ENCODE measurements around the gene HYAL3. TPM values are rescaled to one million over a fixed set of nuclear protein-coding genes. Genes with fewer than 3 reads are reported as not detected.

The HYAL3 gene
- total and polyA plus RNA-seq, 2 donors: 2.5 TPM

DNA sequence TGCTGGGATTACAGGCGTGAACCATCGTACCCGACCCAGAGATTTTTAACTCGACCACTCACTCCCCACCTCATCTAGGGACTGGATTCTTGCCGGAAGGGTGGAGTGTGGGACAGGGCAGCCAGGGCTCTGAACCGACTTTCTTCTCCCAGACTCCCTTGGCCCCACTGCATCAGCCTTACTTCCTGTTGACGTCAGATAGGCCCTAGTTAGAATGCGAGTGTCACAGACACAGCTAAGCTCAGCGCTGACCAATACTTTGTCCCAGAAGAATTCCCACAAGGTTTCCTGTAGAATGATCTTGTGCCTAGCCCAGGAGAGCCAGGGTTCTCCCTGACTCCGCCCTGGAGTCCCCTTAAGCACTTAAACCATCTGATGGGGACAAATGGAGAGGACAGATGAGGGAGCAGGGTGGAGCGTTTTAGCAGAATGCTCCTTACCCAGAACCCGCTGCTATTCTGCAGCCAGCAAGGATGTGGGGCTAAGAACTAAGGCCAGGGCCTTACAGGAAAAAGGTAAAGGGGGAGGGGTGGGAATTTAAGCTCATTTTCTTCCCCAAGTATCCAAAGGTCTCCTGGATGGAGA is 34.6 kb upstream of the HYAL3 start:
- Histone ChIP-seq H3K27ac (ENCODE audit: low read depth in 1 of 2, low read length in 1 of 2) (peak overlapping the region; percentile 20 to 66), H3K4me1 (ENCODE audit: control insufficient read depth in 2 of 2, insufficient read depth in 2 of 2, low read length in 2 of 2) (peaks cover 16 to 43% of the 10 kb centered on the region in 2 donors)
- no peak for DNase-seq (ENCODE audit: low read depth in 6 of 9, low spot score in 9 of 9)

DNA sequence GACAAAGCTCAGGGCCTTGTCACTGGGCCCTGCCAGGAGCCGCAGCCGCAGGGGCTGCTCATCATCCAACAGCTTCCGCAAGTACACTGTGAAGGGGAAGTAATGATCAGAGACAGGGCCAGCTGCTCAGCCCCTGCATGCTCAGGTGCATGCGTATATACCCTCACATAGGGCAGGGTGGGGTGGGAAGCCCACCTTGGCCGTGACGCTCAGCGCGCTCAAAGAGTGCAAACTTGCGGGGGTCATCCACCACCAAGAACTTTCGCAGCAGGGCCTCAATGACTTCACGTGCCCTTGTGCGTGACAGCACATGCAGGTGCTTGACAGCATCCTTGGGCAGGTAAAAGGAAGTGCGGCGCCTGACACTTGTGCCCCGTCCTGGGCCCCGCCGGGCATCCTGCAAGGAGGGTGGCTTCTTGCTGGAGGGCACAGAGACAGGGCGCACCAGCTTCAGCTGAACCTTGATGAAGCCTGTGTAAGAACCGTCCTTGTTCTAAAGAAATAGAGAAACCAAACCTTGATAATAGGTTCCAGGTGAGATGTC is 32.2 kb upstream of the HYAL3 start:
- WGBS: 98% methylated on average over 19 of the region's 19 CpGs
- DNase-seq (ENCODE audit: low read depth in 6 of 9, low spot score in 9 of 9): no peak
- Histone ChIP-seq H3K27ac (ENCODE audit: low read depth in 1 of 2, low read length in 1 of 2) (no peak overlapping the region), H3K27me3 (ENCODE audit: control insufficient read depth in 2 of 2, insufficient read depth in 1 of 2, low read length in 1 of 2) (no peaks in the 10 kb centered on the region), H3K36me3 (ENCODE audit: control insufficient read depth in 2 of 2, insufficient read depth in 2 of 2, low read length in 1 of 2) (peaks cover 29 to 49% of the 10 kb centered on the region in 2 donors), H3K9me3 (ENCODE audit: control insufficient read depth in 2 of 2, insufficient read depth in 1 of 2, low read length in 1 of 2) (peaks cover 0 to 4% of the 10 kb centered on the region in 2 donors), H3K4me1 (ENCODE audit: control insufficient read depth in 2 of 2, insufficient read depth in 2 of 2, low read length in 2 of 2) (peaks cover 14 to 45% of the 10 kb centered on the region in 2 donors), H3K4me3 (ENCODE audit: low read length in 2 of 2) (no peak overlapping the region)

More for the DNA sequence above, 34.6 kb upstream of the HYAL3 start:
- Histone ChIP-seq H3K4me3 (ENCODE audit: low read length in 2 of 2) (no peak overlapping the region), H3K27me3 (ENCODE audit: control insufficient read depth in 2 of 2, insufficient read depth in 1 of 2, low read length in 1 of 2) (peaks cover 0 to 7% of the 10 kb centered on the region in 2 donors), H3K9me3 (ENCODE audit: control insufficient read depth in 2 of 2, insufficient read depth in 1 of 2, low read length in 1 of 2) (no peaks in the 10 kb centered on the region), H3K36me3 (ENCODE audit: control insufficient read depth in 2 of 2, insufficient read depth in 2 of 2, low read length in 1 of 2) (peaks cover 29 to 48% of the 10 kb centered on the region in 2 donors)
- WGBS: 87% methylated on average over 12 of the region's 12 CpGs

DNA sequence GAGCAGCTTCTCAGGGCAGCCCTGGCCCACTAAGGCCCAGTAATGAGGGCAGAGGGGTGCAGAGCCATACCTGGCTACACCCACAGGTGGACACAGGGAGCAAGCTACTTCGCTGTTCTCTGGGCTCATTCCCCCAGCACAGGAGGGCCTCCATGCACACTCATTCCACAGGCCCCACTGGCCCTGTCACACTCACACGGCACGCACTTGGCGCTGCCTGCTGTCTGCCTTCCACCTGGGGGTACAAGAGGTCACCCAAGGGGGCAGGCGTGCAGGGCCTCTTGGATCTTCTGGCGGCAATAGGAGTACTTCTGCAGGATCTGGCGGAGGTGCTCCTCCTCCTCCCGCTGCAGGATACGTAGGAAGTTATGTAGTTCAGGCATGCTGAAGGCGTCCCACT is 31.1 kb upstream of the HYAL3 start:
- Histone ChIP-seq H3K9me3 (ENCODE audit: control insufficient read depth in 2 of 2, insufficient read depth in 1 of 2, low read length in 1 of 2) (peaks cover 0 to 4% of the 10 kb centered on the region in 2 donors), H3K27ac (ENCODE audit: low read depth in 1 of 2, low read length in 1 of 2) (no peak overlapping the region), H3K27me3 (ENCODE audit: control insufficient read depth in 2 of 2, insufficient read depth in 1 of 2, low read length in 1 of 2) (no peaks in the 10 kb centered on the region), H3K36me3 (ENCODE audit: control insufficient read depth in 2 of 2, insufficient read depth in 2 of 2, low read length in 1 of 2) (peaks cover 40 to 60% of the 10 kb centered on the region in 2 donors), H3K4me1 (ENCODE audit: control insufficient read depth in 2 of 2, insufficient read depth in 2 of 2, low read length in 2 of 2) (peaks cover 5 to 34% of the 10 kb centered on the region in 2 donors), H3K4me3 (ENCODE audit: low read length in 2 of 2) (no peak overlapping the region)
- 98% methylated on average over 10 of the region's 10 CpGs for WGBS
- DNase-seq (ENCODE audit: low read depth in 6 of 9, low spot score in 9 of 9): no peak

DNA sequence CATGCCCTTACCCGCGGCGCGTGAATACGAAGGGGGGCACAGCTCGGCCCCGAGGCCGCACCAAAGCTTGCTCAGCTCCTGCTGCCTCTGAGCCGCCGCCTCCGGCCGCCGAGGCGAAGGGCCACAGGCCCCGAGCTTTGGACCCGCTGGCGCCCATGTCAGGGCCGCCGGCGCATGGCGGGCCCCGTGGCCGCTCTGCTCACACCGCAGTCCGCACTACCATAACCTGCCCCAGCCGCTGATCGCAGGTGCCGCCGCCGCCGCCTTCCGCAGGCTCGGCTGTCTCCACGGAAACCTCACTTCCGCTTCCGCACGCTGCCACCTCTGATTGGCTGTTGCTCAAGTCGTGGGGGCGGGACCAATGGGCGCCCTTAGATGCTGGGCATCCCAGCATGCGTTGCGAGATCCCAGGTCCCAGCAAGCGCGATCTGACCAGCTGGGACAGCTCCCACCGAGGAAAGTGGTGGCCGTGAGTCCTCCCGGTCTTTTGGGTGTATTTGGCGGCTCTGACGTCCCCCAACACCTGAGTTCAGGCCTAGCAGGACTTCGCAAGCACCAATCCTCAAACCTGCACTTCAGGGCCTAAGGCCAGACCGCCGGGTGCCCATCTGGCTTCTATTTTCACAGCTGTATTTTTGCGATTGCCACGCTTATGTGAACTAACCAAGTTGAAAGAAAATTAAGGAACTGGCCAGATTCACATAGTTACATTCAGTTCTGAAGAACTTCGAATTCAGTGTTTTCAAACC is 28.9 kb upstream of the HYAL3 start, which contains the start of gene TUSC2:
TUSC2 (minus strand) TSS at position 281 of the 749 bp plus-strand sequence; CDS start at position 157, 124 bp downstream.
- peak; percentile 91 to 99 (median 97) for DNase-seq (ENCODE audit: low read depth in 6 of 9, low spot score in 9 of 9)
- 4% methylated on average over 55 of the region's 55 CpGs for WGBS

DNA sequence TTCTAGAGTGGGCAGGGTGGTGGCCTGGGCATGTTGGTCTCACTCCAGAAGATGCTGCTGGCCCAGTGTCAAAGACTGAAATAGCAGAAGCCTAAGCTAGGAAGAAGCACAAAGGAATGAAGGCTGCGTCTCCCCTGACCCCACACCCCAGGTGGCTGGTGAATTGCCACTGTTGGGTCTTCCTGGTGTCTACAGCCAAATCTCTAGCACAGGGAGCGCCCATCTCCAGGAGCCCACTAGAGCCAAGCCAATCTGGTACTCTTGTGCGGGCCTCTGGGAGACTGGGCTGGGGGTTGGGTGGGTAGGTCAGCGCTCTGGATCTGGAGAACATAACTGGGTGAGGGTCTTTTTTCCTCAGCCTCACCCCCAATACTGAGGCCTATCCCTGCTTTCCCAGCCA is 27.9 kb upstream of the HYAL3 start:
- Histone ChIP-seq H3K27me3 (ENCODE audit: control insufficient read depth in 2 of 2, insufficient read depth in 1 of 2, low read length in 1 of 2) (no peaks in the 10 kb centered on the region), H3K27ac (ENCODE audit: low read depth in 1 of 2, low read length in 1 of 2) (no peak overlapping the region), H3K4me3 (ENCODE audit: low read length in 2 of 2) (peak overlapping the region; percentile 81 to 88), H3K4me1 (ENCODE audit: control insufficient read depth in 2 of 2, insufficient read depth in 2 of 2, low read length in 2 of 2) (peaks cover 7 to 24% of the 10 kb centered on the region in 2 donors), H3K36me3 (ENCODE audit: control insufficient read depth in 2 of 2, insufficient read depth in 2 of 2, low read length in 1 of 2) (peaks cover 44 to 48% of the 10 kb centered on the region in 2 donors), H3K9me3 (ENCODE audit: control insufficient read depth in 2 of 2, insufficient read depth in 1 of 2, low read length in 1 of 2) (peaks cover 0 to 4% of the 10 kb centered on the region in 2 donors)
- DNase-seq (ENCODE audit: low read depth in 6 of 9, low spot score in 9 of 9): no peak
- 86% methylated on average over 4 of the region's 4 CpGs for WGBS

More for the DNA sequence above, 28.9 kb upstream of the HYAL3 start, which contains the start of gene TUSC2:
- H3K9me3 ChIP-seq (ENCODE audit: control insufficient read depth in 2 of 2, insufficient read depth in 1 of 2, low read length in 1 of 2): peaks cover 0 to 4% of the 10 kb centered on the region in 2 donors
- H3K4me1 ChIP-seq (ENCODE audit: control insufficient read depth in 2 of 2, insufficient read depth in 2 of 2, low read length in 2 of 2): peaks cover 5 to 20% of the 10 kb centered on the region in 2 donors
- H3K27me3 ChIP-seq (ENCODE audit: control insufficient read depth in 2 of 2, insufficient read depth in 1 of 2, low read length in 1 of 2): no peaks in the 10 kb centered on the region
- peak within 1 kb of the TSS; percentile 82 to 86 for H3K27ac ChIP-seq (ENCODE audit: low read depth in 1 of 2, low read length in 1 of 2)
- peak within 1 kb of the TSS; percentile 81 to 88 for H3K4me3 ChIP-seq (ENCODE audit: low read length in 2 of 2)
- peaks cover 47 to 53% of the 10 kb centered on the region in 2 donors for H3K36me3 ChIP-seq (ENCODE audit: control insufficient read depth in 2 of 2, insufficient read depth in 2 of 2, low read length in 1 of 2)

DNA sequence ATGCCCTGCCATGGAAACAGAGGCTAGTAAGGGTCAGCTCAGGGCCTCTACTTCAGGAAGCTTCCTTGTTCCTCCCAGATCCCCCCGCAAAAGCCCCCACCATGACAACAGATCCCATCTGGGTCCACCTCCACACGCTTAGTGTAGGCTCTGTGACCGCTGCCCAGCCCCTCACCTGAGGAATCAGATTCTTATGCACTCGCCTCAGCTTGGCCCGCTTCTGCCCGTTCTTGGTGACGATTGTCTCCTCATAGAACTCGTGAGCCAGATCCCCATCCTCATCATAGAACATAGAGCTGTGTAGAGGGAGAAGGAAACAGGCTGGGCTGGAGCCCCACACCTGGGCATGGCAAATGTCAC is 27.0 kb upstream of the HYAL3 start:
- H3K27ac ChIP-seq (ENCODE audit: low read depth in 1 of 2, low read length in 1 of 2): no peak overlapping the region
- no peaks in the 10 kb centered on the region for H3K27me3 ChIP-seq (ENCODE audit: control insufficient read depth in 2 of 2, insufficient read depth in 1 of 2, low read length in 1 of 2)
- peaks cover 0 to 4% of the 10 kb centered on the region in 2 donors for H3K9me3 ChIP-seq (ENCODE audit: control insufficient read depth in 2 of 2, insufficient read depth in 1 of 2, low read length in 1 of 2)
- H3K4me3 ChIP-seq (ENCODE audit: low read length in 2 of 2): no peak overlapping the region
- DNase-seq (ENCODE audit: low read depth in 6 of 9, low spot score in 9 of 9): no peak
- WGBS: 96% methylated on average over 8 of the region's 8 CpGs
- H3K36me3 ChIP-seq (ENCODE audit: control insufficient read depth in 2 of 2, insufficient read depth in 2 of 2, low read length in 1 of 2): peaks cover 35 to 38% of the 10 kb centered on the region in 2 donors
- H3K4me1 ChIP-seq (ENCODE audit: control insufficient read depth in 2 of 2, insufficient read depth in 2 of 2, low read length in 2 of 2): peaks cover 9 to 29% of the 10 kb centered on the region in 2 donors

DNA sequence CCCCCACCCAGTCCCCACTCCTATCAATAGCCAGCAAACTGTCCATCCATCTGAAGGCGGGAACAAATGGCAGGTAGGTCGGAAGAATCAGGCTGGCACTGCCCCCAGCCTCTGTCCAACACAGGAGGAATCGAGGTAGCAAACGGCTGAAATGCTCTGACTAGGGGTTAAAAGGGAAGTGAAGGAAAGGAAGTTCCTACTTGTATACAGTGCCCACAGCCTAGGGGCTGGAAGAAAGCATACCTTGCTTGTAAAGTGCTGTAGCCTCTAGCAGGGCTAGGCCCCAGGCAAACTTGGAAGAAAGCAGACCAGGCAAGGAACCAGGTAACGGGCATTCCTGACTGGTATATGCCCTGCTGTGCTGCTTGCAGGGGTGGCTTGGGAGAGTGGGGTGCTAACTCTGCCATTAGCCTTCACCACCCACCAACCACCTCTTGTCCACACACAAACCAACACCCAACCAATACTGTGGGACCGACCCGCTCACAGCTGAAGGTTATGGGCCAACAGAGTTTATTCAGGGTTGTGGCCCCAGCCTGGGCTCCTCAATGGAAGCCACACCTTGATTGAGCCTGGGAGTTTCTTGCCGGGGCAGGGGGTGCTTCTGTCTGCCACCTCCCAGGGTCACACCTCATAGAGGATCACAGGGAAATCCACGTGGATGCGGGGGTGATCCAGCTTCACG is 26.4 kb upstream of the HYAL3 start:
- DNase-seq (ENCODE audit: low read depth in 6 of 9, low spot score in 9 of 9): no peak
- no peaks in the 10 kb centered on the region for H3K27me3 ChIP-seq (ENCODE audit: control insufficient read depth in 2 of 2, insufficient read depth in 1 of 2, low read length in 1 of 2)
- H3K27ac ChIP-seq (ENCODE audit: low read depth in 1 of 2, low read length in 1 of 2): no peak overlapping the region
- H3K4me1 ChIP-seq (ENCODE audit: control insufficient read depth in 2 of 2, insufficient read depth in 2 of 2, low read length in 2 of 2): peaks cover 9 to 31% of the 10 kb centered on the region in 2 donors
- peaks cover 30 to 33% of the 10 kb centered on the region in 2 donors for H3K36me3 ChIP-seq (ENCODE audit: control insufficient read depth in 2 of 2, insufficient read depth in 2 of 2, low read length in 1 of 2)
- 94% methylated on average over 11 of the region's 11 CpGs for WGBS
- no peak overlapping the region for H3K4me3 ChIP-seq (ENCODE audit: low read length in 2 of 2)
- peaks cover 0 to 4% of the 10 kb centered on the region in 2 donors for H3K9me3 ChIP-seq (ENCODE audit: control insufficient read depth in 2 of 2, insufficient read depth in 1 of 2, low read length in 1 of 2)

DNA sequence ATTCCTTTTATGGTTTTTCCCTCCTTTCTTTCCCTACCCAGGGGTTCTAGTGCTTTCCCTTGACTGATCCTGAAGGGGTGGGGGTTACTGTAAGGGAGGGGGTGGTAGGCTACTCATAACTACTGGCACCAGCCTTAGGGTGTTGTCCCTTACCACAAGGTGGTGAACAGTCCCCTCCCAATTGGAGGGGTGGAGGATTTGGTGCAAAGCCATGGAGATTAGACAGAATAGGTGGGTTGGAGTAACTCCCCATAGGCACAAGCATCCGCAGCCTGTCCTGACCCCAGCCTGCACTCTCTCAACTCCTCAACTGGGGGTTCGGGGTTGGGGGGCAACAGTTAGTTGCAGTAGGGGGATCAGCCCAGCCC is 25.9 kb upstream of the HYAL3 start:
- Histone ChIP-seq H3K9me3 (ENCODE audit: control insufficient read depth in 2 of 2, insufficient read depth in 1 of 2, low read length in 1 of 2) (peaks cover 0 to 4% of the 10 kb centered on the region in 2 donors), H3K4me3 (ENCODE audit: low read length in 2 of 2) (no peak overlapping the region), H3K36me3 (ENCODE audit: control insufficient read depth in 2 of 2, insufficient read depth in 2 of 2, low read length in 1 of 2) (peaks cover 25 to 28% of the 10 kb centered on the region in 2 donors), H3K27me3 (ENCODE audit: control insufficient read depth in 2 of 2, insufficient read depth in 1 of 2, low read length in 1 of 2) (no peaks in the 10 kb centered on the region), H3K27ac (ENCODE audit: low read depth in 1 of 2, low read length in 1 of 2) (no peak overlapping the region), H3K4me1 (ENCODE audit: control insufficient read depth in 2 of 2, insufficient read depth in 2 of 2, low read length in 2 of 2) (peaks cover 14 to 37% of the 10 kb centered on the region in 2 donors)
- no peak for DNase-seq (ENCODE audit: low read depth in 6 of 9, low spot score in 9 of 9)
- 95% methylated on average over 2 of the region's 2 CpGs for WGBS

Data from thymus (tissue), 11 donors.